K562 treated with DMSO at 1 percent for 48 hours (cell line): ENCODE measurements around the gene MCM5. TPM values are rescaled to one million over a fixed set of nuclear protein-coding genes. Genes with fewer than 3 reads are reported as not detected.

ENCODE experiments used
- total RNA-seq: library from RNA; unstranded; fragments of 300-600 nt; gene quantifications from 2 replicates; pipeline ENCODE4 v1.2.3, GENCODE V29; 2022; ENCODE audit warnings: low replicate concordance; ENCODE audit errors: extremely low read depth

Gene MCM5
- not detected in 2 replicates for total RNA-seq

GRCh38 chr22:35399678-35400500 lies at the start of gene MCM5:
Gene MCM5 (plus strand): TSS chr22:35400140. CDS start chr22:35400439, 299 bp downstream.

GRCh38 chr22:35380537-35381423 lies 19.2 kb upstream of the MCM5 start, which contains the start of gene HMOX1:
Gene HMOX1 (plus strand): TSS chr22:35381096. CDS start chr22:35381174, 78 bp downstream.

Other genes starting within 250 kb of the MCM5 start
- gene HMGXB4, start 142.6 kb upstream of the MCM5 start, total RNA-seq, result not detected in 2 replicates
- gene TOM1, start 100.2 kb upstream of the MCM5 start, total RNA-seq, result not detected in 2 replicates
- gene HMOX1, start 19.0 kb upstream of the MCM5 start, total RNA-seq, result not detected in 2 replicates
- gene RASD2, start 140.7 kb downstream of the MCM5 start, total RNA-seq, result not detected in 2 replicates
- not detected in 2 replicates for gene MB, start 217.2 kb downstream of the MCM5 start, total RNA-seq
- gene APOL6, start 248.3 kb downstream of the MCM5 start, total RNA-seq, result not detected in 2 replicates